Right lobe of liver (tissue), 4 donors: Measurements from ENCODE around the gene APOBEC3H.

ENCODE experiments used
- CTCF ChIP-seq, 4 donors: fragments of 200-600 bp in 3 of 4; fragments of 450-650 bp in 1 of 4; IDR thresholded peaks; one replicate each; pipeline versions ENCODE4 v1.5.1 to v1.8.0; 2016 to 2022; ENCODE audit warnings: antibody characterized with exemption in 4 of 4, mild to moderate bottlenecking in 2 of 4
- POLR2A ChIP-seq: fragments of 450-650 bp; IDR thresholded peaks from one replicate; pipeline ENCODE4 v1.6.1; 2017; ENCODE audit warnings: antibody characterized with exemption, mild to moderate bottlenecking
- donor health status: DM: no; HTN: no; CAD: no.
- donor health status: DM: no; HTN: no; CAD: no.
- donor health status: DM: no; HTN: yes; CAD: no.

- no peak for TF ChIP-seq CTCF (IDR thresholded peaks at IDR 0.05)
- no peak for TF ChIP-seq POLR2A
Observed at GRCh38 chr22:39106326-39106725, 9.3 kb downstream of the APOBEC3H start.
